ENCODE measurements around the gene TNNT3. TPM values are rescaled to one million over a fixed set of nuclear protein-coding genes. Genes with fewer than 3 reads are reported as not detected.
"Not testable (repeated sequence)": the region's sequence is repeated elsewhere in the genome, so short reads cannot be mapped to it uniquely, and the experiment has no call there.

Gene TNNT3
- total RNA-seq, 4 donors from 2014 or later, result 1.7 to 4.1 (median 2.6) TPM; not detected in 1

DNA sequence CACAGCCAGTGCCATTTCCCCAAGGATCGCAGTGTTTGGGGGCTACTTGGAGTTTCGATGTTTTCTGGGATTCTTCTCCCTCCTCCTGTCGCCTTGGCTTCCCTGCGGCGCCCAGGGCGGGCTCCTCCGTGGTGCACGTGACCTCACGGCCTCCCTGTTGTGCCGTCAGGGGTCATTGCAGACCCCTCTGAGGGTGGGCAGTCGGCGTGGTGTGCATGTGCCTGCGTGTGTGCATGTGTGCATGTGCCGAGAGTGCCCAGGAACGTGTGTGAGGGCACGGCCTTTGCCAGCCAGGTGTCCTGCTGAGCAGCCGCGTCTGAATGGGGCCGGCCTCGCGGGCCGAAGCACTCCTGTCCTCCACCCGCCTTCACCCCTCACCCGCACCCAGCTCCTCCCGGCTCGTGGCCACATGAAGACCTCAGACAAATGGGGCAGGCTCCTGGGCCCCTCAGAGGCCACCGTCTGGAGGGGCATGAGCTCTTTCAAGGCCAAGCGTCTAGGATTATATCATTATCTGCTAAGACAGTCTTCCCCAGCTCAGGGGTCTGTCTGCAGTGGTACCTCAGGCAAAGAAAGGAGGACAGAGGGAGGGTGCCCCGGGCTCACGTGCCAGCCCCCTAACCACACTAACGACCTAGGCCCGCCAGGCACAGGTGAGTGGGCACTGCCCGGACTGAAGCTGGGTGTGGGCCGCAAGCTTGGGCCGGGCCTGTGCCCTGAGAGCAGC lies 18.3 kb downstream of the TNNT3 start:
- no peaks in the 10 kb centered on the region for H3K27me3 ChIP-seq

DNA sequence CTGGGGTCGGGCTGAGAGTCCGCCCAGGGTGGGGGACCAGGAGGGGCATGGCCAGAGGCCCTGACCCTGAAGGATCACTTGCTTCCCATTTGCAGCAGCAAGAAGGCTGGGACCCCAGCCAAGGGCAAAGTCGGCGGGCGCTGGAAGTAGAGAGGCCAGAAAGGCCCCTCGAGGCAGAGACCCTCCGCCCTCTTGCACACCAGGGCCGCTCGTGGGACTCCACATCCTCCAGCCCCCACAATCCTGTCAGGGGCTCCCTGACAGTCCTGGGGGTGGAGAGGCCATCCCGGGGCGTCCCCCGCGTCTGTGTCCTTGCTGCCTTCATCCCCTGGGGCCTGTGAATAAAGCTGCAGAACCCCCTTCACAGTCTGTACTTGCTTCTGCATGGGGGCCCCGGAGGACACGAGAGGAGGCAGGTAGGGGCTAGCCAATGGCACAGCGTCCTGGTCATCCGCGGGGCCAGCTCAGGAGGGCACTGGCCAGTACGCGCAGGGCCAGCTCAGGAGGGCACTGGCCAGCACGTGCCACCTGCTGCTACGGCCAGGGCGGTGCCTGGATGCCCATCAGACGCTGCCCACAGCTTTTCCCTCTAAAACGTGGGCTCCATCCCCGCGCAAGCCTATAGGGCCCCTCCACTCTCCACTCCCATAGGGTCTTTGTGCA lies 19.0 kb downstream of the TNNT3 start:
- intact Hi-C loops (cut with DNase I), result no loop called here
- no peak for DNase-seq
- TF ChIP-seq POLR2A (IDR thresholded peaks at IDR 0.05) (no peak), CTCF (IDR thresholded peaks at IDR 0.05) (no peak)

More for the DNA sequence above, 18.3 kb downstream of the TNNT3 start:
- H3K9me3 ChIP-seq, result no peaks in the 10 kb centered on the region
- no peaks in the 10 kb centered on the region for H3K4me1 ChIP-seq
- H3K36me3 ChIP-seq, result no peaks in the 10 kb centered on the region
- no peak overlapping the region for H3K27ac ChIP-seq
- TF ChIP-seq CTCF (IDR thresholded peaks at IDR 0.05), result no peak
- no peak for TF ChIP-seq POLR2A (IDR thresholded peaks at IDR 0.05)
- no peak for DNase-seq
- WGBS, 2 donors, result 80 to 86% methylated on average over 27 of the region's 35 CpGs
- H3K4me3 ChIP-seq (replicated peaks in 1 of 3), result no peak overlapping the region
- intact Hi-C loops (cut with DNase I), result no loop called here

DNA sequence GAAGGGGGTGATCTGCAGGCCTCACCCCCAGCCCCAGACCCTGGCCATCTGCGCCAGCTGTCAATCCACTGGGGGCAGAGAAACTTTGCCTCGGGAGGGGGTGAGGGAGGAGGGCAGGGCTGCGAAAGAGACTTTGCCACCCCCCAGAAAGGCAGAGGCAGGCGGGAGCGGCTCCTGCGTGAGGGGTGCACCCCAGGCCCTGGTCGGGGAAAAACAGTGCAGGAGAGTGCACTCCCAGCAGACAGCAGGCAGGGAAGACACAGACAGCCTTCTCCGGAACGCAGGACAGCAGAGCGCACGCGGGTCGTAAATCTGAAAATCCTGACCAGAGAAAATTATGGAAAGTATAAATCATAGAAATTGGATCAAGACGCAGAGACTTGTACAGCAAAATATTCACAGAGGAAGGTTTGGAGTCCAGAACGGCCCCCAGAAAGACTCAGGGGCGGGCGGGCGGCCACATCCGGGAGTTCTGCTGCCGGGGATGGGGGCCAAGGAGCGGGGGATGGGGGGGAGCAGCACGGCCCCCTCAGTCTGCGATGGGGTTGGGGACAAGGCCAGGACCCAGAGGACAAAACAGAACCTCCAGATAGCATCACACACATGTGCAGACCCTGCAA lies 19.6 kb downstream of the TNNT3 start:
- TF ChIP-seq POLR2A (IDR thresholded peaks at IDR 0.05) (no peak), CTCF (IDR thresholded peaks at IDR 0.05) (no peak)
- no peak for DNase-seq
- Histone ChIP-seq H3K36me3 (no peaks in the 10 kb centered on the region), H3K27ac (no peak overlapping the region), H3K9me3 (no peaks in the 10 kb centered on the region), H3K4me3 (replicated peaks in 1 of 3) (no peak overlapping the region), H3K27me3 (no peaks in the 10 kb centered on the region), H3K4me1 (no peaks in the 10 kb centered on the region)
- intact Hi-C loops (cut with DNase I), result no loop called here
- 45 to 64% methylated on average over 22 to 23 of the region's 23 CpGs for WGBS, 2 donors

More for the DNA sequence above, 19.0 kb downstream of the TNNT3 start:
- no peaks in the 10 kb centered on the region for H3K27me3 ChIP-seq
- no peak overlapping the region for H3K4me3 ChIP-seq (replicated peaks in 1 of 3)
- H3K36me3 ChIP-seq, result no peaks in the 10 kb centered on the region
- no peak overlapping the region for H3K27ac ChIP-seq
- WGBS, 2 donors, result 77 to 85% methylated on average over 15 to 23 of the region's 27 CpGs
- no peaks in the 10 kb centered on the region for H3K9me3 ChIP-seq
- H3K4me1 ChIP-seq, result no peaks in the 10 kb centered on the region

- H3K27me3 ChIP-seq; H3K9me3 ChIP-seq; intact Hi-C loops (cut with DNase I); H3K4me1 ChIP-seq; H3K4me3 ChIP-seq (replicated peaks in 1 of 3); H3K27ac ChIP-seq; H3K36me3 ChIP-seq; DNase-seq: not testable (repeated sequence)
- 87 to 93% methylated on average over 1 of the region's 1 CpG for WGBS, 2 donors
These were observed 20.3 kb downstream of the TNNT3 start for GRCh38 chr11:1939788-1940187.

GRCh38 chr11:1942558-1943260 lies 23.2 kb downstream of the TNNT3 start:
- intact Hi-C loops (cut with DNase I), result no loop called here
- H3K27me3 ChIP-seq, result no peaks in the 10 kb centered on the region
- no peak for DNase-seq
- no peaks in the 10 kb centered on the region for H3K4me1 ChIP-seq
- WGBS, 2 donors, result 82 to 90% methylated on average over 7 to 9 of the region's 10 CpGs
- no peak overlapping the region for H3K27ac ChIP-seq
- no peaks in the 10 kb centered on the region for H3K9me3 ChIP-seq
- H3K4me3 ChIP-seq (replicated peaks in 1 of 3), result no peak overlapping the region
- TF ChIP-seq CTCF (IDR thresholded peaks at IDR 0.05), result no peak
- TF ChIP-seq POLR2A (IDR thresholded peaks at IDR 0.05), result no peak
- H3K36me3 ChIP-seq, result no peaks in the 10 kb centered on the region

Measured in thyroid gland (tissue), 4 donors.